Stimulated activated CD4-positive, alpha-beta T cell treated with anti-CD3 and anti-CD28 coated beads, Interleukin-2, amount 100 ng/mL, for 24 hours (primary cell): Measurements from ENCODE around the gene LRRC74A.
A peak's percentile ranks its signal among the peaks of the same experiment; 100 is the strongest.
"Not testable (repeated sequence)": the region's sequence is repeated elsewhere in the genome, so short reads cannot be mapped to it uniquely, and the experiment has no call there.

Experiments
- DNase-seq, 2 donors: peaks; one replicate each; pipeline ENCODE4 v3.0.0-alpha.2; 2020

Gene LRRC74A

DNA sequence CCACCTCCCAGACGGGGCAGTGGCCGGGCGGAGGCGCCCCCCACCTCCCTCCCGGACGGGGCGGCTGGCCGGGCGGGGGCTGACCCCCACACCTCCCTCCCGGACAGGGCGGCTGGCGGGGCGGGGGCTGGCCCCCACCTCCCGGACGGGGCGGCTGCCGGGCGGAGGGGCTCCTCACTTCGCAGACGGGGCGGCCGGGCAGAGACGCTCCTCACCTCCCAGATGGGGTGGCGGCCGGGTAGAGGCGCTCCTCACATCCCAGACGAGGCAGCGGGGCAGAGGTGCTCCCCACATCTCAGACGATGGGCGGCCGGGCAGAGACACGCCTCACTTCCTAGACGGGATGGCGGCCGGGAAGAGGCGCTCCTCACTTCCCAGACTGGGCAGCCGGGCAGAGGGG lies 71.8 kb downstream of the LRRC74A start:
- DNase-seq, result not testable (repeated sequence)

DNA sequence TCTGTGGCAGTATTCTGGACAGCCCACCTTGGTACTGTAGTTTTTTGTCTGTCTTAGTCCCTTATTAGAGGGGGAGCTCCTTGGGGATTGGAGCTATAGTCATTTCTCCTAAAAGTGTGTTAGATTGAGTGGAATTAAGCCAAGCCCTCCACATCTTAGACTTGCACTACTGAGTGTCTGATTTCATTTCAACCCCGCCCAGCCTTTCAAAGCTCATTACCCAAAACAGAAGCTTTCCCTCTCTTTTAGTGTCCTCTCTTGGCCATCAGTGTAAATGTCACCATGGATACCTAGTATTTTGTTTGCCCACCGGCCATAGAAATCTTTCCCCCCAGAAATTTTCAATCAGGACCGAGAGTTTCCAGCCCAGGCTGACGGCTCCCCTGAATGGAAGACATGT lies 74.5 kb downstream of the LRRC74A start:
- no peak for DNase-seq

DNA sequence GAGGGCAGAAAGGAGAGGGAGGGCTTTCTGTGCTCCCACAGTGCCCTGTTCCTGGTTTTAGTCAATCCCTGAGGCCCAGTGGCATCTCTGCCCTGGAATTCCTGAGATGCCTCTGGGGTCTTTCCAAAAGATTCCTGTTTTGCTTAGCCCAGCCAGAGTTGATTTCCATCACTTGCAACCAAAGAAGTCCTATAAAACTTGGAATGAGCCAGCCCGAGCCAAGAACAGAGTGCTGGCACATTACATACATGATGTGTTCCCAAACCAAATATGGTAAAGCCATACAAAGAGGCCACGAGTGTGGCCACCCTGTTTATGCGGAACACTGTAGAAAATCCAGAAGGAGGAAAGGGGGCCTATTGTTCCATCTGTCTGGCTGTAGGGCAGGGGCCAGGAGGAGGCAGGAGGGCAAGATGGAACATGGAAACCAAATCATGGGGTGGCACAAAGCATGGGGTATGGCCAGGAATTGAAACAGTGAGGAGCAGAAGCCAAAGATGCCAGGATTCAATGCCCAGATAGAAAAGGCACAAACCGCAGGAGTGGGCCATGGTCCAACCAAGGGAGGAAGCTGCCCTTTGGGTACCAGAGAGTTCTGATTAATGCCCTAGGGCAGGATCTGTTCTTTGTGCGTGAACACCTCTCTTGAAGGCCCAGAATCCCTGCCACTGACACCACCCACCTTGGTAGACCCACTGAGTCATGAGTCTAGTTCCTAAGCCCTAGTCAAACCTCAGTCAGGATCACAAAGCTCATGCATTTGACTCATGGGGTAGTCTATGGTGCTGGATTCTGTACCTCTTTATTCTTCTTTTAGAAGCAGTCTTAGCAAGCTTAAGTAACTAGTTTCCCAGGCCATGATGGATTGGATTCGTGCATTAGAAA lies 75.2 kb downstream of the LRRC74A start:
- no peak for DNase-seq

DNA sequence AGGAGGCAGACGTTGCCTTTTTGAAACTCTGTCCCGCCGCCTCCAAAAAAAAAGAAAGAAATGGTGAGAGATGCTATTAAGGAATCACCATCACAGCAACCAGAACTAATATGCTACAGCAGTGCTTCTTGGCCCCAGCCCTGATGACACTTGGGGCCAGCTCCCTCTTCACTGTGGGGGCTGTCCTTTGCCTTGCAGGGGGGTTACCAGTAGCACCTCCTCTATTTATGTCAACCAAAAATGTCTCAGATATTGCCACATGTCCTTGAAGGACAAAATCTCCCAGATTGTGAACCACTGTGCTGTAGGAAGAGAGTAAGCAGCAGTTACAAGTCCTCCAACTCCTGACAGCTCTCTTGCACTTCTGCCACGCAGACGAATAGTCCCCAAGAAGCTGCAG lies 76.4 kb downstream of the LRRC74A start:
- DNase-seq, result no peak

DNA sequence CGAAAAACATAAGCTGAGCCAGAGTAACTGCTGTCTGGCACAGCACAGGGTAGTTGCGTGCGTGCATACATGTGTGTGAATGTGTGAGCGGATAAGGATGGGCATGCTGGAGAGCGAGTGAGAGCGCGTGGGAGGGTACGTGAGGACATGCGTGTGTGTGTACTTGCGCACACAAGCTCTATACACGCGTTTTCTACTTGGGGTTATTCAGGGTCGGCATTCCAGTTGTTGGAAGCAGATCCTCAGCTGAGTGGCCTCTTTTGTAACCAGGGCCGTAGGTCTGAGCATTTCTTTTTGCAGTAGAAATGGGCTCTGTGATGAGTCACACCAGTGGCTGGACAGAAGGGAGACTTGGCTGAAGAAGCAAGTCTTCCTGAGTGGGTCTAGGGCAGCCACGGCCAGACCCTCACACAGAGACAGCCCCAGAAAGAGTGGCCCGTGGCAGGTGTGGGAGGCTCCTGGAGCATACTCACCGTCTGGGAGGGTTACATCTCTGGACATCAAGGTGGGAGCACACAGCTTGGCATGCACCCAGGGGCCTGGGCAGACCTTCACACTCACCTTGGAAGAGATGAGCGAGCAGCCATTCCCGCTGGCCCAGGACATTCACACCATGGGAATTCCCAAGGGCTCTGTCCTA lies 78.0 kb downstream of the LRRC74A start:
- no peak for DNase-seq

DNA sequence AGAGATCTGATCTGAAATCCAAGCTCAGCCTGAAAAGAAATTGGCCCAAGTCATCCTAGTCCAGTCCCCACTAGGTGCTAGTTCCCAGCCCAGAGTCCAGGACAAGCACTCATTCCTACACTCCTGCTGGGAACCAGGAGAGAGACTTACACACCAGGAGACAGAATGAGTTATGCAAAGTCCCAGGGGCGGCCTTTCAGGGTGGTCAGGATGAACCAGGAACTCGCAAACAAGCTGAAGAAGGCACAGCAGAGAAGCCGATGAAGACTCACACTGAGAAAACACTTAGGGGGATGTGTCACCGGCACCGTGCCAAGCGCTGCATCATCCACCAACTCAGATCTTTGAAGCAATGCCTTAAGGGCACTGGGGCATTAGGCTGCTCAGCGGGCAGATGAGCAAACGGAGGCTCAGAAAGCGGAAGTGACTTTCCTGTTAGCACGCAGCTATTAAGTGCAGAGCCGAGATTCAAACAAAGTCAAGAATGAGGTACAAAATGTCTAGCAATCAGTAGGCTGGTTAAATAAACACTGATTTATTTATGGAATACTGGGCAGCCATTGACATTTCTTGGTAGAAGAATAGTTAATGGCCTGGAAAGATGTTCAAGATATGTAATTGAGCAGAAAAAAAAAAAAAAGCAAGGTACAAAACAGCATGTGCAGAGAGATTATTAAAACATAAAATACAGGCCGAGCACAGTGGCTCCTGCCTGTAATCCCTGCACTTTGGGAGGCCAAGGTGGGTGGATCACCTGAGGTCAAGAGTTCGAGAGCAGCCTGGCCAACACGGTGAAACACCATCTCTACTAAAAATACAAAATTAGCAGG lies 78.7 kb downstream of the LRRC74A start:
- DNase-seq, result peak; percentile 73 to 80

DNA sequence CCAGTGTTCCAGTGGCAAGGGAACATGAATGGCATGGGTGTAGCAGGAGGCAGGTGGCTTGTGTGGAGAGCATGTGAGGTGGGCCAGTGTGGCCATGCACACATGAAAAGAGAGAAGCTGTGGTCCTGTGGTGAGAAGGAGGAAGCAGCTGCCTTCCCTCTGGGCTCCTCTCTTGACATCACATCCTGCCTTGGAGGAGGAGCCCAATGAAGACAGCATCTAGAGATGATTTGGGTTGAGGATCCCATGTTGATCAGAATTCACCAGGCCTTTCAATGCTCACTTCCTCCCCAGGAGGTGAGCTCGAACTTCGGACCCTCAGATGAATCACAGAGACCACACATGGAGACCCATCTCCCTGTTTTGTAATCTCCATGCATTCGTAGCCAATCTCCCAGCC lies 82.6 kb downstream of the LRRC74A start:
- peak in 1 of 2 donors; percentile 18 for DNase-seq

DNA sequence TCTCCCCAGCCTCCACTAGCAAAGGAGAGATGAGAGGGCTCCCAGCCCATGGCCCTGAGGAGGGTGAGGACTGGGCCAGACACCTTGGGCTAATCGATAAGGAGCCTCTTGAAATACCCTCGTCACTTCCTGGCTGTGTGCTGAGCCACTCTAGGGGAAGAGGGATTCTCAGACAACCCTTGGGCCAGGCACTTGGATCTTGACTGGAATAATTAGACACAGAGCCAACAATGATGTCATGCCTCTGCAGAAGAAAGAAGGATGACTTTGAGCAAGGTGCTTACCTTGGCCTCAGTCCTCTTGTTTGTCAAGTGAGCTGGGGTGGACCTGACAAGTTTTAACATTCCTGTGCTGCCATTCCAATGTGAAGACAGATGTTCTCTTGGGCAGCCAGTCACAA lies 83.1 kb downstream of the LRRC74A start:
- DNase-seq, result no peak

DNA sequence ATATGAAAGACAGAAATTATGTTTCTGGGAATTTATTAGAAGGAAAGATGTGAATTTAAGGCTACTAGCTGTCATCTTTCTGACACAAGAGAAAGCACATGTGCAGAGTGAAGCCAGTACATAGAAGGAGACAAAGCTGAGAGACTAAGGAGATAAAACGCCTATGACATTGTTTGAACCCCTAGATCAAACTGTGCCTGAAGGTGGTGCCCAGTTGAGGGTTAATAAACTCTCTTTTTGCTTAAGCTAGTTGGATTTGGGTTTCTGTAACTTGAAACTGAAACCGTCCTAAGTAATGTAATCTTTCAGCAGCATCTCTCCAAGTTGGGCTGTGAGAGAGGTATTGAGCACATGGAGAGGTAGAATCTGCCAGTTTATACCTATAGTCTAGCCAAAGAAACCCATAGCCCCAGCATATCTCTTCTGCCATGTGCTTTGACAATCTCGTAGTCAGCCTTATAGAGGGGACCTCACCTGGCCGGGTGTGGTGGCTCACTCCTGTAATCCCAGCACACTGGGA lies 84.2 kb downstream of the LRRC74A start:
- DNase-seq, result no peak

DNA sequence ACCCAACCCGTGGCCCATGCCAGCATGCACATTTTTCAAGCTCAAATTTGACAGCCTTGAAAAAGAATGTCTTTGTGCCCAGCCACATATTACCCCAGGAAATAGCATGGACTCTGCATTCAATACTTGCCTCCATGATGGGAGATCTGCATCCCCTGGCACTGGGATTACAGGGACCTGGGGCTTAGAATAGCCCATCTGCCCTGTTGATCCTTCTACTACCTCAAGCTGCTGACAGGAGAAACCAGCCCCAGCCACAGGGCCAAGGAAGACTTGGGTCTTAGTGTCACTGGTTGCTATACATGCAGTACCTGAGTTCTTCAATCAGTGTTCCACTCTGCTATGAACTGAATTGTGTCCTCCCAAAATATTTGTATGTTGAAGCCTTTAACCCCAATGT lies 85.3 kb downstream of the LRRC74A start:
- DNase-seq, result no peak

DNA sequence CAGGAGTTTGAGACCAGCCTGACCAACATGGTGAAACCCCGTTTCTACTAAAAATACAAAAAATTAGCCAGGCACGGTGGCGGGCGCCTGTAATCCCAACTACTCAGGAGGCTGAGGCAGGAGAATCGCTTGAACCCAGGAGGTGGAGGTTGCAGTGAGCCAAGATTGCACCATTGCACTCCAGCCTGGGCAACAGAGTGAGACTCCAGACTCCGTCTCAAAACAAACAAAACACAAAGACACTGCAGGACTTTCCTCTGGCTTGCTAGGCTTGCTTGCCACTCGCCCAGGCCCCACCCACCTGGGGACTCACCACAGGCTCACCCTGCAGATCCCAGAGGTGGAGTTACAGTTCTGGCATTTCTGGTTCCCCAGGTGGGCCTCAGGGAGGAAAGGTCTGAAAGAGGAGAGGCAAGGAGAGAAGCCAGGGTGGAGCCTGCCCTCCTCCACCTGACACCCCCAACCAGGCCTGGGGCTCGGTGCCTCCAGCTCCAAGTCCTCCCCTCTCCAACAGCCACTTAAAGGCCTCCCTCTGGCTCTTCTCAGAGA lies 88.4 kb downstream of the LRRC74A start:
- not testable (repeated sequence) for DNase-seq

DNA sequence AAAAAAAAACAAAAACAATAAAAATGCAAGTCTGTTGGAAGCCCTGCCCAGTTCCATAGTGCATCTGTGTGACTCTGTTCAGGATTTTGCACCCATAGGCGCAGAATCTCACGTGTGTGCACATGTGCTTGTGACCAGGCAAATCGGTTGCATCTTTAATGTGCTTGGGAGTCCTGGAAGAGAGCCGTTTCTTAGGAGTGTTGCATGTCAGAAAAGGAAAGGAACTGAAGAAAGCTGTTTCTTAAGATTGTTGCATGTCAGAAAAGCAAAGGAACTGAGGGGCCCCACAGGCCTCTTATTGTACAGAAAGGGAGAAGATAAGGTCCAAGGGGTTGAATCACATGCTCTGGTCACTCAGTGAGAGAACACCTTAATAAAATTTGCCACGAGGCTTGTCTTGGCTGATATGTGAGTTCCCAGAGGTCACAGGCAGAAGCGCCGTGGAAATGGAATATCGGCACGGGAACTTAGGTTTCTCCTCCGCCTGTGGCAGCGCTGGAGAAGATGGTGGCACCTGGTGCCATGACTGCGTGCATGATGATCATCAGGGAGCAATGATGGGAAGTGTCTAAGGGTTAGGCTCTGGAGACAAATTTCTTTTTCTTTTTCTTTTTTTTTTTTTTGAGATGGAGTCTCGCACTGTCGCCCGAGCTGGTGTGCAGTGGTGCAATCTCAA lies 90.0 kb downstream of the LRRC74A start:
- no peak for DNase-seq

DNA sequence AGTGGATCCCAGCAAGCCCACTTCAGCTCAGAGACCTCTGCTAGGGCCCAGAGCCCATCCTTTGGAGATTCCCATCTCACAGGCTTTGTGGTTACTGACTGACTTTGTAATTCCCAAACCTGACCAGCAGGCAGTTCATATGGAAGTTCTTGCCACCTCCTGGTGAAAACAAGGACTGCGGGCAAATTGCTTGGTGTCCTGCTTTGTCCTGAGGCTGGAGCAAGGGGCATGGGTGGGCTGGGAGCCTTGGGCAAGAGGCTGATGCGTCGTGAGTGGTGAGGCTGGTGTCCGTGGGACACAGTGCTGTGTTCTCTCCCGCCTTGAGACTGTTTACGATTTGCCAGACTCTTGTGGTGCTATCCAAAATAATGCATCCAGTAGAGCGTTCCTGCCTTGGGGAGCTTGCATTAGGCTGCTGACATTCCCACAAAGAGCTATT lies 91.0 kb downstream of the LRRC74A start:
- peak in 1 of 2 donors; percentile 30 for DNase-seq

DNA sequence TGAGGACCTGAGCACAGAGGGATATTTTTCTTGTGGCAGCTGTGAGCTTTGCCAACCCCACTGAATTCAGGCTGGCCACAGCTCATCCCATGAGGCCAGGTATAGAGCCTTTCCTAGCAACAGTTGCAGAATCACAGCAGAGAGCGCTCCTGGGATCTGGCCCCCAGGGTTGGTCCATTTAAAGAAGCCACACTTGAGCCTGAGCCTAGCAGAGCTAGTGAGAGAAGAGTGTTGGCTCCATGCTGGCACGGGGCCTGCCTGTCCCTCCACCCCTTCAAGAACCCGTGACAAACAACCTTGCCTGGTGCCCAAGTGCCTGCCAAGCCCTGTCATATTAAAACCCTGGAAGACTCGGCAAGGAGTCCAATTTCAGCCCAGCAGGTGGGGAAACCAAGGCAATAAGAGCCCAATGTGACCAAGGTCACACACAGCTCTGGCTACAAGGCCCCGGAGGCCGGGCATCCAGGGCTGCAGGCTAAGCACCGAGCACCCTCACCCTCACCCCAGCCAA lies 91.6 kb downstream of the LRRC74A start:
- no peak for DNase-seq

DNA sequence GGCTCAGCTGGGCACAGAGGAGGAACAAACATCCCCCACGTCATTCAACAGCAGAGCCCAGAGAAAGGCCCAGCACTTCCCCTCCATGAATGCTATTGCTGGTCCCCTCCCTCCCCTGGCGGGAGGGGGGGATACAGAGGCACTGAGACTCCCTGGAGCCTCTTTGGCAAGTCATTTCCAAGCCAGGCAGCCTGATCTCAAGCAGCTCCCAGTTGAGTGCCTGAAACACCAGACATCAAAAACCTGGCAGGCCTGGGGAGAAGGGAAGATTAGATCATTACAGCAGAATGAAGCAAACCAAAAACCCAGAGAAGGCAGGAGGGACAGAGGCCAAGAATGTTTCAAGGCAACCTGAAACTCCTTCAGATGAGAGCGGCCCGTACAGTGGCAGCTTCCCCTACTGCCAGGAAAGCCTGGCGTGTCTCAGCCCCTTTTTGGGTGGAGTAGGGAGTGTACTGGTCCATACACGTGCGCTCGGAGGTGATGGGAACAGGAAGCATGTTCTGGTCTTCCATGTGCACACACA lies 92.1 kb downstream of the LRRC74A start:
- no peak for DNase-seq

DNA sequence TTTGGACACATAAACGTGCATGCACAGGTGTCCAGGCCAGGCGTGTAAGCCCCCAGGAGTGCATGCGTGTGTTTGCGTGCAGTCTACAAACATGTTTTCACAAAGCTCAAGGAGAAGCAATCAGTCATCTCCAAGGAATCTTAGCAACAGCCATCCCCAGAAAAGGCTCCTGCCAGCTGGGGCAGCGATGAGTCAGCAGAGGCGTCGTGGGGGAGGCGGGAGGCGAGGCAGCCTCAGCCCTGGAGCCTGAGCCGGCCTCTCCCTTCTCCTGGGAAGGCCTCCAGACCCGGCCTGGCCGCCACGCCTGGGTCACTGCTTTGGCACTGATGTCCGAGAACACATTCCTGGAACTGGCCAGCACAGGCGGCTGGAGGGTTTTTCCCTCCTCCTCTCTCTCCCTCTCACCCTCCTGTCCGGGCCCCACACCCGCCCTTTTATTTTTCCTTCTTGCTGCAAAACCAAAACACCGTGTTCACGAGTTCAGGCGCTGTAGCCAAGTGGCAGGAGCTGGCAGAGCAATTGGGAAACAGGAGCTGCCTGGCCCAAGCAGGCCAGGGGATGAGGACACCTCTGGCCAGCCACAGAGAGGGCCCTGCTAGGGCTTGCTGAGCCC lies 92.7 kb downstream of the LRRC74A start:
- DNase-seq, result peak in 1 of 2 donors; percentile 34
